Measurements from ENCODE around the gene RALGPS1.
"Not testable (repeated sequence)": the region's sequence is repeated elsewhere in the genome, so short reads cannot be mapped to it uniquely, and the experiment has no call there.

Gene RALGPS1

DNA sequence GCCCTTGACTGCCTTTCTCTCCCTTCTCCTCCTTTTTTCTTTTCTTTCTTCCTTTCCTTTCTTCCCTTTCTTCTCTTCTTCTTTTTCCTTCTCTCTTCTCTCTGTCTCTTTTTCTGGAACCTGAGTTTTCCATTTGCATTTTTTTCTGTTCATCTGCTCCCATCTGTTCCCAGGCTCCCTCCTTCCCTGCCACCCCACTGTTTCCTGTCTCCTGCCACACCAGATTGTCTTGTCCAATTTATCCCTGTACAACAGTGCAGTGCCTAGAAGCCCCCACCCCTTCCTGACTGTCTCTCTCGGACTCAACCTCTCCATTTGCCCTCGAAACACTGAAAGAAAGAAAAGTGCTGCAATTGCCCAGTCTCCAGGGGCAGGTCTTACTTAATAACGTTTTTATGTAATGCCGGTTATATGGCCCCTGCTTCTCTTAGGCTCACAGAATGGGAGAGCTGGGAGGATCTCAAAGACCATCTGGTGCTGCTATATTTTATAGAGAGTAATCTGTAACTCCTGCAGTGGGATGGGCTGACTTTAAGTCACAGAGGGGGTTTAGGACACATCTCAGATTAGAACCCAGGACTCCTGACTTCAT lies 101.4 kb downstream of the RALGPS1 start:
- Histone ChIP-seq H3K4me3 (ENCODE audit: low read length) (no peak overlapping the region), H3K27me3 (ENCODE audit: control insufficient read depth, insufficient read depth, low read length) (peaks cover 40% of the 10 kb centered on the region), H3K4me1 (ENCODE audit: control insufficient read depth, insufficient read depth, low read length) (no peaks in the 10 kb centered on the region), H3K9me3 (replicated peaks; ENCODE audit: low read length) (no peaks in the 10 kb centered on the region), H3K4me2 (ENCODE audit: low read length) (no peak overlapping the region), H3K36me3 (ENCODE audit: insufficient read depth, low read length) (no peaks in the 10 kb centered on the region), H3K9ac (ENCODE audit: low read depth, low read length) (no peak overlapping the region)

DNA sequence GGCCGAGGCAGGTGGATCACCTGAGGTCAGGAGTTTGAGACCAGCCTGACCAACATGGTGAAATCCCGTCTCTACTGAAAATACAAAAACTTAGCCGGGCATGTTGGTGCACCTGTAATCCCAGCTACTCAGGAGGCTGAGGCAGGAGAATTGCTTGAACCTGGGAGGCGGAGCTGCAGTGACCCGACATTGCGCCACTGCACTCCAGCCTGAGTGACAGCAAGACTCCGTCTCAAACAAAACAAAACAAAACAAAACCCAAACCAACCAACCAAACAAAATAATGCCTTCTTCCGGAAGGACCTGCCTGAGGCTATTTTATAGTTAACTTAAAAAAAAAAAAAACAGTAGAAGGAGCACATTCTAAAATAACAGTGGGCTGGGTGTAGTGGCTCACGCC lies 103.4 kb downstream of the RALGPS1 start:
- not testable (repeated sequence) for H3K4me3 ChIP-seq (ENCODE audit: low read length); H3K4me2 ChIP-seq (ENCODE audit: low read length); H3K9ac ChIP-seq (ENCODE audit: low read depth, low read length); H3K36me3 ChIP-seq (ENCODE audit: insufficient read depth, low read length); H3K9me3 ChIP-seq (replicated peaks; ENCODE audit: low read length)
- H3K27me3 ChIP-seq (ENCODE audit: control insufficient read depth, insufficient read depth, low read length): peaks cover 25% of the 10 kb centered on the region
- H3K4me1 ChIP-seq (ENCODE audit: control insufficient read depth, insufficient read depth, low read length): peaks cover 11% of the 10 kb centered on the region

GRCh38 chr9:127018935-127019334 lies 104.4 kb downstream of the RALGPS1 start:
- Histone ChIP-seq H3K4me1 (ENCODE audit: control insufficient read depth, insufficient read depth, low read length) (peaks cover 16% of the 10 kb centered on the region), H3K4me3 (ENCODE audit: low read length) (no peak overlapping the region), H3K27me3 (ENCODE audit: control insufficient read depth, insufficient read depth, low read length) (peaks cover 17% of the 10 kb centered on the region), H3K4me2 (ENCODE audit: low read length) (no peak overlapping the region), H3K9me3 (replicated peaks; ENCODE audit: low read length) (no peaks in the 10 kb centered on the region), H3K9ac (ENCODE audit: low read depth, low read length) (no peak overlapping the region), H3K36me3 (ENCODE audit: insufficient read depth, low read length) (no peaks in the 10 kb centered on the region)

DNA sequence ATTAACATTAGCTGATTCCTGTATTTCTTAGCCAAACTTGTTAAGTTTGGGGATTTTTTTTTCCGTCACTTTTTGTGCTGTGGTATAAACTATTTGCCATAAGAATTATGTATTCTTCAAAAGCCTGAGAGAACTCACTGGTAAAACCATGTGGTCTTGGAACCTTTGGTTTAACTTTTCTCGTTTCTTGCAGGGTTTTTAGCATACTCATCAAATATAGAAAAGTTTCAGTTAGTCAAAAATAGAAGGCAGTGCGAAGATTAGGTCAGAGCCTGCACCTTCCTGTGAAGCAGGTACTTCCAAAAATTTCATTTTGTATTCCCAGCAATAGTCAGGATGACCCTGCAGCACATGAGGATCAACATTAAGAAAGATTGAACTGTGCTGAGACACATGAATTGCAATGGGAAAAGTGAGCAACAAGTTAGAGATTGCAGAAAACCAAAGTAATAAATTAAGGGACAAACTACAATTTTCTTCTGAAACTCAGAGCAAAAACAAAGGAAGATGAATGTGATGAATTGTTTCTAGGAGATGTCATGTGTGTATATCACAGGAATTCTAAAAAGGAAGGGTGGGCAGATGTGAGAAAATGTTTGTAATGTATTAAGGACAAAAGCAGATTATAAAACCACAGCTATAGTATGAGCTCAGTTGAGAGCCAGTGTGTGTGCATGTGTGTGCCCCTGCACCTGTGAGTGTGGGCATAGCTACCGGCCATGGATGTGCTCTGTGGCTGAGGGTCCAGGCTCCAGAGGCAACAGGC lies 105.6 kb downstream of the RALGPS1 start:
- Histone ChIP-seq H3K36me3 (ENCODE audit: insufficient read depth, low read length) (no peaks in the 10 kb centered on the region), H3K9me3 (replicated peaks; ENCODE audit: low read length) (no peaks in the 10 kb centered on the region), H3K4me3 (ENCODE audit: low read length) (no peak overlapping the region), H3K27me3 (ENCODE audit: control insufficient read depth, insufficient read depth, low read length) (peaks cover 11% of the 10 kb centered on the region), H3K9ac (ENCODE audit: low read depth, low read length) (no peak overlapping the region), H3K4me2 (ENCODE audit: low read length) (no peak overlapping the region), H3K4me1 (ENCODE audit: control insufficient read depth, insufficient read depth, low read length) (peaks cover 16% of the 10 kb centered on the region)

DNA sequence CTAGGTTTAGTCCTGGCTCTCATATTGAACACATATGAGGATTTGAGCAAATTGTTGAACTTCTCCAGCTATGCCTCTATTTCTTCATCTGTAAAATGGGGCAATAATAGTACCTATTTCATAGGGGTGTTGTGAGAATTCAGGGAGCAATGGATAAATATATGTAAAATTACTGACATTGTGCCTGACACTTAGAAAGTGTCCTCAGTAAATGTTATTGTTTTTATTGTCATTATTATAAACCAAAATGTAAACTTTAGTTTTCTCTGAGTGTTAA lies 106.2 kb downstream of the RALGPS1 start:
- Histone ChIP-seq H3K4me1 (ENCODE audit: control insufficient read depth, insufficient read depth, low read length) (peaks cover 16% of the 10 kb centered on the region), H3K9ac (ENCODE audit: low read depth, low read length) (no peak overlapping the region), H3K4me3 (ENCODE audit: low read length) (no peak overlapping the region), H3K36me3 (ENCODE audit: insufficient read depth, low read length) (no peaks in the 10 kb centered on the region), H3K4me2 (ENCODE audit: low read length) (no peak overlapping the region), H3K27me3 (ENCODE audit: control insufficient read depth, insufficient read depth, low read length) (peaks cover 8% of the 10 kb centered on the region), H3K9me3 (replicated peaks; ENCODE audit: low read length) (no peaks in the 10 kb centered on the region)

DNA sequence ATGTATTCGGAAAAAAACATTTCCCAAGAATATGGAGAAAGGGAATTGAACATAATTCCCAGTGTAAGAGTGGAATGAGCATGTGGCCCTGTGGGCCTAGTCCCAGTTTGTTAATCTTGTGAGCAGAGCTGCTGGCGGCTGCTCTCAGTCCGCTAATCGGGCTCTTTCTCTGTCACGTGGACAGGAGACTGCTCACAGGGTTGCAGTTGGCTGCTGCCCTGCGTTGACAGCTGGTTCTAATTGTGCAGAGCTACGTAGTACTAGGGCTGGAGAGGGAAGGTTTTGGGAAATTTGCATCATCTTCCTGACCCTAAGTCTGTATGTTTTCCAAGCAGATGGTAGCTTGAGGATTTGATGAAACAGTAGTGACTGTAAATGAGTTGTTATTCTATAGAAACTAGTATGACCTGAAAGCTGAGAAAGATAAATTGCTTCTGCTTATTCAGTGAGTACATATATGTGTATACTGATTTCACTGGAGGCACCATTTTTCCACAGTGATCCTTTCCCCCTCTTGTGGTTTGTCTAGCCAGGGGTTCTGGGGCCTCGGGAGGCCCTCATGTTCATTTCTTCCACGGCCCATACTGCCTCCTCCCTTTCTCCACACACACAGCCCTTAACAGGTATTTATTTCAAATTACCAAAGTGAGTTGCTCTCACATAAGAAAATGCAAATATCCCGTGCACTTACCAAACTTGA lies 107.2 kb downstream of the RALGPS1 start:
- no peak overlapping the region for H3K4me2 ChIP-seq (ENCODE audit: low read length)
- no peak overlapping the region for H3K9ac ChIP-seq (ENCODE audit: low read depth, low read length)
- no peaks in the 10 kb centered on the region for H3K9me3 ChIP-seq (replicated peaks; ENCODE audit: low read length)

GRCh38 chr9:127022913-127023660 lies 108.5 kb downstream of the RALGPS1 start:
- Histone ChIP-seq H3K4me3 (ENCODE audit: low read length) (no peak overlapping the region), H3K9me3 (replicated peaks; ENCODE audit: low read length) (no peaks in the 10 kb centered on the region), H3K9ac (ENCODE audit: low read depth, low read length) (no peak overlapping the region), H3K4me2 (ENCODE audit: low read length) (no peak overlapping the region), H3K36me3 (ENCODE audit: insufficient read depth, low read length) (no peaks in the 10 kb centered on the region), H3K4me1 (ENCODE audit: control insufficient read depth, insufficient read depth, low read length) (peaks cover 16% of the 10 kb centered on the region), H3K27me3 (ENCODE audit: control insufficient read depth, insufficient read depth, low read length) (peaks cover 10% of the 10 kb centered on the region)

More for the DNA sequence above, 107.2 kb downstream of the RALGPS1 start:
- H3K4me3 ChIP-seq (ENCODE audit: low read length): no peak overlapping the region
- no peaks in the 10 kb centered on the region for H3K36me3 ChIP-seq (ENCODE audit: insufficient read depth, low read length)
- peaks cover 16% of the 10 kb centered on the region for H3K4me1 ChIP-seq (ENCODE audit: control insufficient read depth, insufficient read depth, low read length)
- H3K27me3 ChIP-seq (ENCODE audit: control insufficient read depth, insufficient read depth, low read length): peaks cover 6% of the 10 kb centered on the region

- no peaks in the 10 kb centered on the region for H3K36me3 ChIP-seq (ENCODE audit: insufficient read depth, low read length)
- H3K27me3 ChIP-seq (ENCODE audit: control insufficient read depth, insufficient read depth, low read length): peaks cover 10% of the 10 kb centered on the region
- peaks cover 16% of the 10 kb centered on the region for H3K4me1 ChIP-seq (ENCODE audit: control insufficient read depth, insufficient read depth, low read length)
- H3K9me3 ChIP-seq (replicated peaks; ENCODE audit: low read length): no peaks in the 10 kb centered on the region
- no peak overlapping the region for H3K9ac ChIP-seq (ENCODE audit: low read depth, low read length)
- H3K4me3 ChIP-seq (ENCODE audit: low read length): no peak overlapping the region
- no peak overlapping the region for H3K4me2 ChIP-seq (ENCODE audit: low read length)
These were observed 110.5 kb downstream of the RALGPS1 start for GRCh38 chr9:127025042-127025441.

DNA sequence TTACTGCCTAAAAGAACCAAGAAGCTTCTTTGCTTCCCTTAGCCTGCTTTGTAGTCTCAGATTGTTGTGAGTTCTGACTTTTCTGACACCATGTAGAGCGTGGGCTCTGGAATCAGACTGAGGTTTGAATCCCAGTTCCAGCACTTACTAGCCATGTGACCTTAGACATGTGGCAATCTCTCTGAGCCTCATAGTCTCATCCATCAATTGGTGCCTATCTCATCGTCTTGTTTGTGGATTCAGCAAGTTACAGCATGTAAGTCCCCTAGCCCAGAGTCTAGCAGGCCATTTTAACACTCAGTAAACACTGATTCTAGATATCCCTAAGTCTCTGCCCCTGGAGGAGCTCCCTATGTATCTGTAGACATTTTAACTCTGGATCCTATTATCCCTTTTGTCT lies 113.1 kb downstream of the RALGPS1 start:
- Histone ChIP-seq H3K36me3 (ENCODE audit: insufficient read depth, low read length) (no peaks in the 10 kb centered on the region), H3K4me1 (ENCODE audit: control insufficient read depth, insufficient read depth, low read length) (peaks cover 6% of the 10 kb centered on the region), H3K9me3 (replicated peaks; ENCODE audit: low read length) (no peaks in the 10 kb centered on the region)

GRCh38 chr9:127029548-127029947 lies 115.0 kb downstream of the RALGPS1 start:
- no peak overlapping the region for H3K9ac ChIP-seq (ENCODE audit: low read depth, low read length)
- no peaks in the 10 kb centered on the region for H3K36me3 ChIP-seq (ENCODE audit: insufficient read depth, low read length)
- peaks cover 17% of the 10 kb centered on the region for H3K27me3 ChIP-seq (ENCODE audit: control insufficient read depth, insufficient read depth, low read length)
- no peaks in the 10 kb centered on the region for H3K9me3 ChIP-seq (replicated peaks; ENCODE audit: low read length)
- H3K4me3 ChIP-seq (ENCODE audit: low read length): no peak overlapping the region
- H3K4me1 ChIP-seq (ENCODE audit: control insufficient read depth, insufficient read depth, low read length): peaks cover 4% of the 10 kb centered on the region
- no peak overlapping the region for H3K4me2 ChIP-seq (ENCODE audit: low read length)

More for the DNA sequence above, 113.1 kb downstream of the RALGPS1 start:
- H3K4me2 ChIP-seq (ENCODE audit: low read length): no peak overlapping the region
- H3K4me3 ChIP-seq (ENCODE audit: low read length): no peak overlapping the region
- peaks cover 20% of the 10 kb centered on the region for H3K27me3 ChIP-seq (ENCODE audit: control insufficient read depth, insufficient read depth, low read length)
- no peak overlapping the region for H3K9ac ChIP-seq (ENCODE audit: low read depth, low read length)
